ENCODE data around the gene GZF1. TPM values are rescaled to one million over a fixed set of nuclear protein-coding genes. Genes with fewer than 3 reads are reported as not detected.

GZF1 gene
- total and polyA plus RNA-seq, 3 experiments from 2014 or later, result 3.8 to 12.5 (median 11.9) TPM

- Mint-ChIP-seq H3K9me3 (no peaks in the 10 kb centered on the region), H3K27ac (peak overlapping the region in 1 of 8 donors; percentile 42), H3K27me3 (no peaks in the 10 kb centered on the region), H3K36me3 (peaks cover 0 to 6% (median 0%) of the 10 kb centered on the region in 3 donors), H3K4me3 (no peak overlapping the region), H3K4me1 (peaks cover 56 to 77% (median 66%) of the 10 kb centered on the region in 3 donors)
- Histone ChIP-seq H3K27ac (ENCODE audit: low read depth, low read length) (no peak overlapping the region), H3K9me3 (ENCODE audit: low read length) (no peaks in the 10 kb centered on the region), H3K4me1 (ENCODE audit: insufficient read depth, low read length) (peaks cover 9% of the 10 kb centered on the region), H3K4me3 (ENCODE audit: low read length) (no peak overlapping the region), H3K27me3 (ENCODE audit: insufficient read depth, low read length, poor library complexity, severe bottlenecking) (no peaks in the 10 kb centered on the region), H3K36me3 (ENCODE audit: insufficient read depth, low read length) (no peaks in the 10 kb centered on the region)
- ChIA-PET CTCF (no interaction called here), POLR2A (no interaction called here)
- no peak for DNase-seq
These were observed 52.0 kb downstream of the GZF1 start for GRCh38 chr20:23413862-23414422.

GRCh38 chr20:23414526-23415188 is 52.7 kb downstream of the GZF1 start:
- peaks cover 63 to 83% (median 73%) of the 10 kb centered on the region in 3 donors for H3K4me1 Mint-ChIP-seq

GRCh38 chr20:23415555-23415954 is 53.6 kb downstream of the GZF1 start:
- Histone ChIP-seq H3K4me1 (ENCODE audit: insufficient read depth, low read length) (peaks cover 18% of the 10 kb centered on the region), H3K27ac (ENCODE audit: low read depth, low read length) (no peak overlapping the region), H3K36me3 (ENCODE audit: insufficient read depth, low read length) (no peaks in the 10 kb centered on the region), H3K27me3 (ENCODE audit: insufficient read depth, low read length, poor library complexity, severe bottlenecking) (no peaks in the 10 kb centered on the region), H3K4me3 (ENCODE audit: low read length) (no peak overlapping the region), H3K9me3 (ENCODE audit: low read length) (no peaks in the 10 kb centered on the region)
- no peak for DNase-seq
- H3K9me3 Mint-ChIP-seq, result no peaks in the 10 kb centered on the region
- ChIA-PET POLR2A (no interaction called here), CTCF (interaction anchor here (0.8 to 1.3 kb wide), 3 partner anchors 26 to 66 kb away, joined by 3 to 4 read pairs (median 3); no protein-coding TSS in a partner anchor)
- H3K27me3 Mint-ChIP-seq, result no peaks in the 10 kb centered on the region
- H3K4me1 Mint-ChIP-seq, result peaks cover 62 to 80% (median 79%) of the 10 kb centered on the region in 3 donors
- H3K4me3 Mint-ChIP-seq, result peak overlapping the region in 6 of 7 donors; percentile 21 to 59 (median 44)
- peaks cover 0 to 10% (median 0%) of the 10 kb centered on the region in 3 donors for H3K36me3 Mint-ChIP-seq
- H3K27ac Mint-ChIP-seq, result peak overlapping the region; percentile 7 to 82 (median 49)

More at GRCh38 chr20:23414526-23415188, 52.7 kb downstream of the GZF1 start:
- Mint-ChIP-seq H3K4me3 (no peak overlapping the region), H3K27ac (peak overlapping the region in 1 of 8 donors; percentile 17), H3K27me3 (no peaks in the 10 kb centered on the region), H3K9me3 (no peaks in the 10 kb centered on the region), H3K36me3 (peaks cover 0 to 6% (median 0%) of the 10 kb centered on the region in 3 donors)
- Histone ChIP-seq H3K4me3 (ENCODE audit: low read length) (no peak overlapping the region), H3K36me3 (ENCODE audit: insufficient read depth, low read length) (no peaks in the 10 kb centered on the region), H3K27me3 (ENCODE audit: insufficient read depth, low read length, poor library complexity, severe bottlenecking) (no peaks in the 10 kb centered on the region), H3K27ac (ENCODE audit: low read depth, low read length) (no peak overlapping the region), H3K9me3 (ENCODE audit: low read length) (no peaks in the 10 kb centered on the region), H3K4me1 (ENCODE audit: insufficient read depth, low read length) (peaks cover 12% of the 10 kb centered on the region)
- POLR2A ChIA-PET, result no interaction called here
- CTCF ChIA-PET, result interaction anchor here (1.0 kb wide), 1 partner anchor 65 kb away, joined by 3 read pairs; no protein-coding TSS in a partner anchor
- no peak for DNase-seq

GRCh38 chr20:23415959-23416583 is 54.1 kb downstream of the GZF1 start:
- H3K27ac Mint-ChIP-seq, result peak overlapping the region; percentile 7 to 82 (median 49)
- no peaks in the 10 kb centered on the region for H3K9me3 Mint-ChIP-seq
- ChIA-PET POLR2A (no interaction called here), CTCF (interaction anchor here (0.6 to 1.3 kb wide), 5 partner anchors 19 to 492 kb away, joined by 3 to 4 read pairs (median 3); no protein-coding TSS in a partner anchor)
- H3K27me3 ChIP-seq (ENCODE audit: insufficient read depth, low read length, poor library complexity, severe bottlenecking), result no peaks in the 10 kb centered on the region
- H3K4me3 Mint-ChIP-seq, result peak overlapping the region in 6 of 7 donors; percentile 3 to 59 (median 44)
- no peak overlapping the region for H3K4me3 ChIP-seq (ENCODE audit: low read length)
- no peak overlapping the region for H3K27ac ChIP-seq (ENCODE audit: low read depth, low read length)
- H3K36me3 ChIP-seq (ENCODE audit: insufficient read depth, low read length), result no peaks in the 10 kb centered on the region
- peaks cover 61 to 75% (median 75%) of the 10 kb centered on the region in 3 donors for H3K4me1 Mint-ChIP-seq
- H3K9me3 ChIP-seq (ENCODE audit: low read length), result no peaks in the 10 kb centered on the region
- peak in 3 of 5 donors; percentile 31 to 71 (median 34) for DNase-seq
- H3K4me1 ChIP-seq (ENCODE audit: insufficient read depth, low read length), result peaks cover 18% of the 10 kb centered on the region
- peaks cover 0 to 10% (median 0%) of the 10 kb centered on the region in 3 donors for H3K36me3 Mint-ChIP-seq
- H3K27me3 Mint-ChIP-seq, result no peaks in the 10 kb centered on the region

GRCh38 chr20:23417861-23418260 is 55.9 kb downstream of the GZF1 start:
- ChIA-PET CTCF (interaction anchor here (1.3 to 1.7 kb wide), 2 partner anchors 63 to 68 kb away, joined by 4 to 7 read pairs; no protein-coding TSS in a partner anchor), POLR2A (interaction anchor here (5.1 kb wide), 1 partner anchor 59 kb away, joined by 30 read pairs; no protein-coding TSS in a partner anchor)
- no peaks in the 10 kb centered on the region for H3K9me3 Mint-ChIP-seq
- H3K9me3 ChIP-seq (ENCODE audit: low read length), result no peaks in the 10 kb centered on the region
- H3K4me1 ChIP-seq (ENCODE audit: insufficient read depth, low read length), result peaks cover 18% of the 10 kb centered on the region
- no peak for DNase-seq
- no peak overlapping the region for H3K27ac ChIP-seq (ENCODE audit: low read depth, low read length)
- peak overlapping the region in 5 of 7 donors; percentile 35 to 61 (median 38) for H3K4me3 Mint-ChIP-seq
- H3K4me3 ChIP-seq (ENCODE audit: low read length), result no peak overlapping the region
- H3K27me3 ChIP-seq (ENCODE audit: insufficient read depth, low read length, poor library complexity, severe bottlenecking), result no peaks in the 10 kb centered on the region
- peak overlapping the region; percentile 38 to 79 (median 74) for H3K27ac Mint-ChIP-seq
- H3K36me3 Mint-ChIP-seq, result peaks cover 0 to 3% (median 0%) of the 10 kb centered on the region in 3 donors
- peaks cover 57 to 68% (median 66%) of the 10 kb centered on the region in 3 donors for H3K4me1 Mint-ChIP-seq
- peaks cover 0 to 3% of the 10 kb centered on the region in 2 donors for H3K27me3 Mint-ChIP-seq
- no peaks in the 10 kb centered on the region for H3K36me3 ChIP-seq (ENCODE audit: insufficient read depth, low read length)

- H3K4me1 ChIP-seq (ENCODE audit: insufficient read depth, low read length), result peaks cover 18% of the 10 kb centered on the region
- DNase-seq, result no peak
- Mint-ChIP-seq H3K36me3 (peaks cover 0 to 3% (median 0%) of the 10 kb centered on the region in 3 donors), H3K9me3 (no peaks in the 10 kb centered on the region), H3K27me3 (peaks cover 0 to 9% of the 10 kb centered on the region in 2 donors), H3K4me1 (peaks cover 52 to 60% (median 58%) of the 10 kb centered on the region in 3 donors), H3K27ac (peak overlapping the region; percentile 56 to 96 (median 86)), H3K4me3 (peak overlapping the region; percentile 89 to 94 (median 90))
- no peaks in the 10 kb centered on the region for H3K27me3 ChIP-seq (ENCODE audit: insufficient read depth, low read length, poor library complexity, severe bottlenecking)
- H3K27ac ChIP-seq (ENCODE audit: low read depth, low read length), result peak overlapping the region; percentile 76
- H3K4me3 ChIP-seq (ENCODE audit: low read length), result peak overlapping the region; percentile 82
- POLR2A ChIA-PET, result interaction anchor here (3.6 to 5.1 kb wide), 2 partner anchors 61 to 70 kb away, joined by 30 to 32 read pairs; partner anchors contain the start of gene NXT1
- CTCF ChIA-PET, result interaction anchor here (1.2 to 4.5 kb wide), 4 partner anchors 22 to 69 kb away, joined by 3 to 42 read pairs (median 8); partner anchors contain the start of genes GZF1 and NXT1
- no peaks in the 10 kb centered on the region for H3K36me3 ChIP-seq (ENCODE audit: insufficient read depth, low read length)
- H3K9me3 ChIP-seq (ENCODE audit: low read length), result no peaks in the 10 kb centered on the region
These were observed 57.6 kb downstream of the GZF1 start for GRCh38 chr20:23419657-23419994.

- Mint-ChIP-seq H3K27ac (peak overlapping the region; percentile 84 to 96 (median 92)), H3K4me1 (peaks cover 48 to 56% (median 54%) of the 10 kb centered on the region in 3 donors), H3K4me3 (peak overlapping the region; percentile 89 to 94 (median 90)), H3K9me3 (no peaks in the 10 kb centered on the region), H3K27me3 (peaks cover 3 to 15% of the 10 kb centered on the region in 2 donors), H3K36me3 (peaks cover 0 to 3% (median 0%) of the 10 kb centered on the region in 3 donors)
- Histone ChIP-seq H3K4me1 (ENCODE audit: insufficient read depth, low read length) (peaks cover 18% of the 10 kb centered on the region), H3K36me3 (ENCODE audit: insufficient read depth, low read length) (no peaks in the 10 kb centered on the region), H3K4me3 (ENCODE audit: low read length) (peak overlapping the region; percentile 82), H3K9me3 (ENCODE audit: low read length) (no peaks in the 10 kb centered on the region), H3K27me3 (ENCODE audit: insufficient read depth, low read length, poor library complexity, severe bottlenecking) (no peaks in the 10 kb centered on the region), H3K27ac (ENCODE audit: low read depth, low read length) (peak overlapping the region; percentile 76)
- ChIA-PET POLR2A (interaction anchor here (3.6 to 5.1 kb wide), 2 partner anchors 62 to 70 kb away, joined by 30 to 32 read pairs; partner anchors contain the start of gene NXT1), CTCF (interaction anchor here (1.2 to 4.5 kb wide), 4 partner anchors 22 to 70 kb away, joined by 3 to 42 read pairs (median 8); partner anchors contain the start of genes GZF1 and NXT1)
- DNase-seq, result peak; percentile 24 to 68 (median 33)
These were observed 58.3 kb downstream of the GZF1 start for GRCh38 chr20:23419995-23420901.

All from CD8-positive, alpha-beta memory T cell (primary cell).